HUDEP-2 (cell line): ENCODE results near the gene SND1.
A peak's percentile ranks its signal among the peaks of the same experiment; 100 is the strongest.

Source experiments
- DNase-seq, 76 experiments: peaks; one replicate each; lab custom pipeline; 2025; ENCODE audit not compliant: unreplicated experiment in 76 of 76; lab: John Stamatoyannopoulos, UW

SND1 gene

DNA sequence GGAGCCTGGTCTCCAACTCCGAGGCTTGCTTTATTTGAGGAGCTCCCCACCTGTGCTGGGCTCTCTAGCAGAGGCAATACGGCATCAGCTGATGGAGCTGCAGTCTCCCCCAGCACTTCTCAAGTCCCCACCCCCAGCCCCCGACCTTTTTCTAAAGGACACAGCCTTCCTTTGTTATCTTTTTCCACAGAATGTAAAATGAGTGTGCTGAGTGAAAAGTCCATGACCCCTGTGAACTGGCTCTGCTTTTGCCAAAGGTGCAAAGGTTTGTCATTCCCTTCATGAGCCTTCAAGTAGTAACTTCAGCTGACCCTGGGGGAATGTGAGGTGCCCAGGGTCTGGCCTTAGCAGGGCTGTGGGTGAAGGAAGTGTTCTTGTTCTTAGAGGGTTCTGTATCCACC, 353.8 kb downstream of the SND1 start:
- no peak for DNase-seq

GRCh38 chr7:128006550-128007302, 354.7 kb downstream of the SND1 start:
- DNase-seq, result no peak

- no peak for DNase-seq
Measured at GRCh38 chr7:128007303-128007680, 355.3 kb downstream of the SND1 start.

DNA sequence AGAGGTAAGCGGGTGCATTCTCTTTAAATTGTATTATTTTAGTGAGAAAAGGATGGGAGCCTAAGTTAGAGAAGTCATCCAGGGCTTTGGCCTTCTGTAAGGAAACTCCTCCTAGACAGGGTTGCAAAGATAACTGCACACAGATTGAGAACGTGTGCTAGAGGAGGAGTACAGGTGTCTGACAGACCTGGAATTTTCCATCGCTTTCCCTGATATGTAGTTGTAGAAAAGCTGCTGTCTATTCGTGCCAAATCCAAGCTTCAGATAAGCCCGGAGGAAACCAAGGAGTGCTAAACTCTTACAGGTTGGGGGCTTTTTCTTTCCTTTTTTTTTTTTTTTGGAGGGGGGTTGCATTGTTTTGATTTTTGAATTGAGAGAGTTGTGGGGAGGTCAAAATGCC, 356.1 kb downstream of the SND1 start:
- no peak for DNase-seq

GRCh38 chr7:128008744-128009143, 356.8 kb downstream of the SND1 start:
- DNase-seq, result no peak

GRCh38 chr7:128010391-128011127, 358.6 kb downstream of the SND1 start:
- peak in 24 of 76 experiments; percentile 3 to 46 (median 16) for DNase-seq

DNA sequence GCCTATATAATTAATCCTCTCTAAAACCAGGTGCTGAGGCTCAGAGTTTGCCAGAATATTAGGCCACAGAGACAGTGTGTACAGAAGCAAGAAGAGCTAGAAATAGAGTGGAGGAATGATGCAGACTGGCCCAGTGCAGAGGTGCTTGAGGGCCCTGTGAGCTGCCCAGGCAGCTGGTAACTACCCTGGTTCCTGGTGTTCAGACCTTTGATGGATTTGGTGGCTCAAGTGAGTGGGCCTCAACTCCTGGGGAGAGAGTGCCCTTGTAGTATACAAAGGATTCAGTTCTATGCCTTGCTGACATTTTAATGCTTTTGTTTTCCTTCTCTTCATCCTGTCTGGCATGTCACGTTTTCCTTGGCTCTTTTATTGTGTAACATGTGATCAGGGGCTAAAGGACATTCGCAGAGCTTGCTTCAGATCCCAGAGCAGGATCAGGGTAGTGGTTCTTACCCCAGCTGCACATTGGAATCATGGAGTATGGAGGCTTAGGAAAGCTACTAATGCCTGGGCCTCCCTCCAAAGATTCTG, 359.2 kb downstream of the SND1 start:
- DNase-seq, result no peak

DNA sequence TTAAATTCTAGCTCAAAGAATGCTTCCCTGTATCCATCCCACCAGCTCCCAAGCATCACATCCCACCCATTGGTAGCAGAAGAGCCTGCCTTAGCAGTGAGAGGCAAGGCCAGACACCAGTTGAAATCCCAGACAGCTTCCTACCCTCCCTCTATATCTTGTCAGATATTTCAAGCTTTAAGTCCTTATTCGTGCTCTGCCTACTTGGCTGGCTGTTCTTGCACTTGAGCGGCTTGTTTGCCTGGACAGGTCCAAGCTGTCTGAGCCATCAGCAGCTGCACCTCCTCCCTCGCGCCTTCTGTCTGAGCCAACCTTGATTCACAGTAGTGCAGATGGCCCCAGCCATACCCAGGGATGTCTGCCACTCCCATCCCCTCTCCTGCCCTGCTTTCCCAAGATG, 362.8 kb downstream of the SND1 start:
- no peak for DNase-seq

DNA sequence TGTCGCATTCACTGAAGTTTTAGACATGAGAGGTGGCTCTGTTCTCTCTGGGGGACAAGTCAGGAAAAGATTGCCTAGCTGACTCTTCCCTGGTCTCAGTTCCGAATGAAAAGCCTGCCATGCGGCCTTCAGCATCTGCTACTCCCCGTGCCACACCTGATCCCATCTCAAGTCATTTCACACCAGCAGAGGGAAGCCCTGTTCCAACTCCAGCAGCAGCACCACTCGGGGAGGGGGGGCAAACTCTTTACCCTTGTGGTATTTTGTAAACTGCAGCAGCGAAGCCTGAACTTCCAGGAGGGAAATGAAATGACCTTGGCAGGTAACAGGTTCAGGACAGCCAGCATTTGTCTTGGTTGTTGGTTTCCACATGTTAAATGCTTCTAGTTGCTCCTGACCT, 365.5 kb downstream of the SND1 start:
- no peak for DNase-seq

- DNase-seq, result no peak
Measured at GRCh38 chr7:128017862-128018845, 366.2 kb downstream of the SND1 start.

DNA sequence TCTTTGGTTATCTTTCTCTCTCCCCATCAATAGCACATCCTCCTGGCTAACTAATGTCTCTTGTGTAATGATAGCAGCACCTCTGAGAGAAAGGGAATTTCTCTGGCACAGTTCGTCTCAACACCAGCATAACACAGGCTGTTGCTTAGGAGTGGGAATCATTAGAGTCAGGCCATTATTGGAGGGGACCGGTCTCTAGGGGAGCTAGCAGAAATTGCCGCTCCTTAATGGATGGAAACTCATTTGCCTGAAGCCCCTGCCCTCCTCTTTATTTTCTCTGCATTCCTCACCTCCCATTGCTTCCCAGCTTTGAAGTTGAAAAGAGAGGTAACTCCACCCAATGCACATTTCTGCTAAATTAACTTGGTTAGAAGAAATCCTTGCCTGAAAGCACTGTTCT, 367.3 kb downstream of the SND1 start:
- no peak for DNase-seq

DNA sequence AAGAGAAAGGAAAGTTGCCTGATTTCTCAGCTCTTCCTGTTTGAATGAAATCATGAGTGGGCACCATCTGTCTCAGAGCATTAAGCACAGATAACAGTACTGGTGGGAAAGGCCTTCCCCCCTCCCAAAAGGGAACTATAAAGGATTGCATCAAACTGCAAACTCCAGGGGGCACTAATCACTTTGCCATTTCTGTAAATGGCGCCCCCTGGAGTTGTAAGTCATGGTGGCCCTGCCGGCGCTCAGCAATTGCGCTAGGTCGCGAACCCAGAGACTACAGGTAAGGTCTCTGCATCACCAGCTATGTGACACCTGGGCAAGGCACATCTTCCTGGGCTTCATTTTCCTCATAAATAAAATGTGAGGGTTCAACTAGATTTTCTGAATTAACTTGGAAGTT, 368.2 kb downstream of the SND1 start:
- DNase-seq, result peak in 10 of 76 experiments; percentile 3 to 36 (median 16)

DNA sequence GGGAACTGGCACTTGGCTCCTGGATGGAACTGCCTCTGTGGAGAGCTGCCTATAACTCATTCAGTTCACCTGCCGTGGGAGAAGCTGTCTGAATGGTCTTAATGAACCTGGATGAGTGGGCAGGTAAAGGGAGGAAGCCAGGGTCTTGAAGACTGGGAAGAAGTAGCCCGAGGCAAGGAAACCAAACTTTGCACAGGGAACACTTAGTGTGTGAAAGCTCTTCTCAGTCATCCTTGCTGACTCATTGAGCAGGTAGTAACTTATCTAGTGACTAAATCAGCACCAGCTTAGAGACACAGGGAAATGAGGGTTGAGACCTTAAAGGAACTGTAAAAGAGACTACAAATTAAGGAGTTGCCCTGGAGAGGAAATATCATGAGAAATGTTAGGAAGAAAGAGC, 369.4 kb downstream of the SND1 start:
- DNase-seq, result no peak

GRCh38 chr7:128022631-128023532, 370.9 kb downstream of the SND1 start:
- DNase-seq, result no peak

DNA sequence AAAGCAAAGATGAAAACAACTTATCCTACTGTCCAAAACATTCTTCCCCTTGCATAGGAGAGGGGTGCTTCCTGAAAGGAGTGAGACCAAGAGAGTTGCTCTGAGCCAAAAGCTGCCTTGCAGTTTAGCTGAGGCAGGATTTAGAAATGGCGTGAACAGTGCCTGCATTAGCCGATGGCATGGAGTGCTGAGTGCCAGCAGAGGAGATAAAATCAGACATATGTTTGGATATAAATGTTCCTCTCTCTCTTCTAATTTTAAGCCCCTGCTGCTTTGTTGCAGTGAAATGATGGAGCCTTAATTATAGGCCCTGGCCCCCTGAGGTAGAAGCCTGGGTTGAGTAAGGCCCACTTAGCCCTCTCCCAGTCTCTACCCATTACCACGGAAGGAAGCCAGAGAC, 372.2 kb downstream of the SND1 start:
- DNase-seq, result no peak

DNA sequence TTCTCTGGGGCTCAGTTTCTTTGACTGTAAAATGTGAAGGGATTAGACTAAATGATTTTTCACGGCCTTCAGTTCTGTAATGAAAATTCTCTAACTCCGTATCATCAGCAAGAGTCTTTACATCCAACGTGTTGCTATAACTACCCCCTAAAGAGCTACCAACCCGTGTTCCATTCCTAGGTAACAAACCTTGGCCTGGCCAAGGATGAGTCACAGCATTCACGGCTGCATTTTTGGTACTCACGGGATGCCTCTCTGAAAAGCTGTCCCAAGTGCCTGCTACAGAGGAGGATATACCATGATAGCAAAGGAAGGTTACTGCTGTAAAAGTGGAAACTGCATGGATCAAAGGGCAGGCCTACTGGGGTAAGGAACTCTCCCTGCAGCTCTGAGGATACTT, 373.4 kb downstream of the SND1 start:
- DNase-seq, result no peak

DNA sequence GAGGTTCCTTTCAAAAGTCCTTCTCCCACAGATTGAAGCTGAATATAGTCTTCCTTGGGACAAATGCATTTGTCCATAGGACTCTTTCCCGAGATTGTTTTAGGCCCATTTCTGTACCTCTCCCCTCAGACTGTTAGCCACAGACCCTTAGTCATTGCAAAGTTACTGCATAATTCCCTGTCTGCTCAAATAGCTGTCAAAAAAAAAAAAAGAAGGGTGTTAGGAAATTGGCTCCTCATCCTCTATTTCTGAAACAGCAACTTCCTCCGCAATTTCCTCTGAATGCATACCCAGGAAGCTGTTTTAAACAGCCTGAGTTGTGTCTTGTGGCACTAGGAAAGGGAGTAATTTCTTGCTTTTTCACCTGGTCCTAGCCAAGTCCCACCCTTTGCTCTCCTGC, 373.8 kb downstream of the SND1 start:
- DNase-seq, result no peak

GRCh38 chr7:128026551-128026950, 374.6 kb downstream of the SND1 start:
- DNase-seq, result no peak

- DNase-seq, result no peak
Measured at GRCh38 chr7:128027485-128027980, 375.5 kb downstream of the SND1 start.
